Trophoblast cell (in vitro differentiated cells and primary cell): ENCODE data around the gene REC114.

ENCODE experiments used
- DNase-seq, 2 donors: peaks; one replicate each; pipeline ENCODE4 v3.0.0-alpha.2; 2016
- H2AFZ ChIP-seq: 2 replicates; pipeline ENCODE4 v1.6.1; 2013; ENCODE audit warnings: low read length, moderate library complexity, mild to moderate bottlenecking; ENCODE audit not compliant: insufficient read depth, poor library complexity
- H2AK5ac ChIP-seq: 2 replicates; pipeline ENCODE4 v1.6.1; 2013; ENCODE audit warnings: mild to moderate bottlenecking, low read length
- H2BK120ac ChIP-seq: 2 replicates; pipeline ENCODE4 v1.6.1; 2013; ENCODE audit warnings: low read length, mild to moderate bottlenecking, moderate library complexity; ENCODE audit not compliant: insufficient read depth, poor library complexity
- H2BK12ac ChIP-seq: 2 replicates; pipeline ENCODE4 v1.6.1; 2013; ENCODE audit warnings: mild to moderate bottlenecking, low read length, moderate library complexity
- H2BK5ac ChIP-seq: 2 replicates; pipeline ENCODE4 v1.6.1; 2013; ENCODE audit warnings: low read length, low read depth, moderate library complexity, mild to moderate bottlenecking; ENCODE audit not compliant: poor library complexity
- H3K14ac ChIP-seq: 2 replicates; pipeline ENCODE4 v1.6.1; 2013; ENCODE audit warnings: mild to moderate bottlenecking, low read length
- H3K18ac ChIP-seq: 2 replicates; pipeline ENCODE4 v1.6.1; 2013; ENCODE audit warnings: mild to moderate bottlenecking, low read length
- H3K23ac ChIP-seq: 2 replicates; pipeline ENCODE4 v1.6.1; 2013; ENCODE audit warnings: low read length
- H3K27ac ChIP-seq: 2 replicates; pipeline ENCODE4 v1.5.1; 2013; ENCODE audit warnings: low read depth, mild to moderate bottlenecking, inconsistent platforms, low read length, moderate library complexity
- H3K27me3 ChIP-seq: 2 replicates; pipeline ENCODE4 v1.6.1; 2013; ENCODE audit warnings: inconsistent platforms, mild to moderate bottlenecking, low read length, moderate library complexity; ENCODE audit not compliant: insufficient read depth
- H3K36me3 ChIP-seq, 2 experiments: 1 replicate in 1 of 2; 2 replicates in 1 of 2; pipeline ENCODE4 v1.6.1; 2013; ENCODE audit warnings: low read length in 2 of 2, mild to moderate bottlenecking in 2 of 2, moderate library complexity in 1 of 2; ENCODE audit not compliant: insufficient read depth in 2 of 2, control insufficient read depth in 1 of 2
- H3K4ac ChIP-seq: 2 replicates; pipeline ENCODE4 v1.6.1; 2013; ENCODE audit warnings: low read depth, mild to moderate bottlenecking, low read length, moderate library complexity
- H3K4me1 ChIP-seq, 2 experiments: 1 replicate in 1 of 2; 2 replicates in 1 of 2; pipeline ENCODE4 v1.6.1; 2013; ENCODE audit warnings: low read length in 2 of 2, mild to moderate bottlenecking in 2 of 2, moderate library complexity in 1 of 2; ENCODE audit not compliant: insufficient read depth in 2 of 2, control insufficient read depth in 1 of 2
- H3K4me2 ChIP-seq: 2 replicates; pipeline ENCODE4 v1.6.1; 2013; ENCODE audit warnings: inconsistent platforms, mild to moderate bottlenecking, low read length, moderate library complexity
- H3K4me3 ChIP-seq: 2 replicates; pipeline ENCODE4 v1.5.1; 2013; ENCODE audit warnings: mild to moderate bottlenecking, low read depth, low read length, inconsistent platforms
- H3K79me1 ChIP-seq: one replicate; pipeline ENCODE4 v1.6.1; 2013; ENCODE audit warnings: low read length
- H3K79me2 ChIP-seq: 2 replicates; pipeline ENCODE4 v1.6.1; 2013; ENCODE audit warnings: low read length, mild to moderate bottlenecking; ENCODE audit not compliant: control insufficient read depth, insufficient read depth, poor library complexity
- H3K9ac ChIP-seq: 2 replicates; pipeline ENCODE4 v1.6.1; 2013; ENCODE audit warnings: mild to moderate bottlenecking, low read length
- H3K9me3 ChIP-seq: 2 replicates; pipeline ENCODE4 v1.6.1; 2013; ENCODE audit warnings: low read depth, mild to moderate bottlenecking, control low read depth, inconsistent platforms, low read length; ENCODE audit not compliant: insufficient read depth
- H4K12ac ChIP-seq: 2 replicates; pipeline ENCODE4 v1.6.1; 2013; ENCODE audit warnings: low read depth, mild to moderate bottlenecking, low read length, moderate library complexity
- H4K8ac ChIP-seq: 2 replicates; pipeline ENCODE4 v1.6.1; 2013; ENCODE audit warnings: low read depth, mild to moderate bottlenecking, low read length, moderate library complexity
- H4K91ac ChIP-seq: one replicate; pipeline ENCODE4 v1.6.1; 2013; ENCODE audit warnings: low read depth, mild to moderate bottlenecking, low read length, moderate library complexity
- WGBS: extraction: QIAGEN DNeasy Blood & Tissue Kit; methylation state at CpG from one replicate; pipeline ENCODE4 v1.1.7; 2013; ENCODE audit warnings: missing lambda C conversion rate; ENCODE audit not compliant: insufficient read length, insufficient coverage; ENCODE audit errors: extremely low coverage; 5-methylcytosine and 5-hydroxymethylcytosine counted together

REC114 gene

GRCh38 chr15:73599934-73600333, 157.0 kb downstream of the REC114 start:
- no CpG with 5 or more reads among the region's 1 CpG for WGBS
- H2BK12ac ChIP-seq = no peak overlapping the region

GRCh38 chr15:73600413-73601335, 157.7 kb downstream of the REC114 start:
- H3K4me1 ChIP-seq = peaks cover 10 to 28% of the 10 kb centered on the region in 2 experiments
- H3K9me3 ChIP-seq = no peaks in the 10 kb centered on the region
- no CpG with 5 or more reads among the region's 5 CpGs for WGBS
- H3K79me1 ChIP-seq = no peaks in the 10 kb centered on the region
- no peak overlapping the region for H2AK5ac ChIP-seq
- H2BK5ac ChIP-seq = no peak overlapping the region
- no peak overlapping the region for H3K4ac ChIP-seq
- H3K36me3 ChIP-seq = peaks cover 0 to 4% of the 10 kb centered on the region in 2 experiments
- no peak overlapping the region for H2BK120ac ChIP-seq
- H3K27ac ChIP-seq = peak overlapping the region; percentile 16
- H3K4me2 ChIP-seq = peak overlapping the region; percentile 25
- no peak overlapping the region for H3K9ac ChIP-seq
- no peak overlapping the region for H4K12ac ChIP-seq
- H2AFZ ChIP-seq = no peak overlapping the region
- H4K8ac ChIP-seq = no peak overlapping the region
- no peak overlapping the region for H2BK12ac ChIP-seq
- no peak overlapping the region for H3K14ac ChIP-seq
- H3K18ac ChIP-seq = no peak overlapping the region
- H4K91ac ChIP-seq = no peak overlapping the region
- H3K4me3 ChIP-seq = no peak overlapping the region
- peaks cover 6% of the 10 kb centered on the region for H3K79me2 ChIP-seq
- no peak overlapping the region for H3K23ac ChIP-seq
- no peaks in the 10 kb centered on the region for H3K27me3 ChIP-seq
- no peak for DNase-seq

More at GRCh38 chr15:73599934-73600333, 157.0 kb downstream of the REC114 start:
- Histone ChIP-seq H3K27me3 (no peaks in the 10 kb centered on the region), H3K18ac (no peak overlapping the region), H3K36me3 (peaks cover 0 to 5% of the 10 kb centered on the region in 2 experiments), H2BK5ac (no peak overlapping the region), H3K9ac (no peak overlapping the region), H2AK5ac (no peak overlapping the region), H3K14ac (no peak overlapping the region), H3K79me1 (no peaks in the 10 kb centered on the region), H4K91ac (no peak overlapping the region), H3K23ac (no peak overlapping the region), H3K27ac (no peak overlapping the region), H3K4me1 (peaks cover 10 to 28% of the 10 kb centered on the region in 2 experiments), H3K79me2 (peaks cover 7% of the 10 kb centered on the region), H4K8ac (no peak overlapping the region), H3K4me2 (no peak overlapping the region), H3K9me3 (no peaks in the 10 kb centered on the region), H2BK120ac (no peak overlapping the region), H4K12ac (no peak overlapping the region), H2AFZ (no peak overlapping the region), H3K4me3 (no peak overlapping the region), H3K4ac (peak overlapping the region; percentile 53)
- no peak for DNase-seq

GRCh38 chr15:73601451-73602445, 158.8 kb downstream of the REC114 start:
- Histone ChIP-seq H2AK5ac (no peak overlapping the region), H2BK120ac (no peak overlapping the region), H3K9me3 (no peaks in the 10 kb centered on the region), H3K9ac (no peak overlapping the region), H2BK12ac (peak overlapping the region; percentile 28), H2BK5ac (peak overlapping the region; percentile 16), H3K27ac (peak overlapping the region; percentile 64), H3K4ac (no peak overlapping the region), H3K79me1 (no peaks in the 10 kb centered on the region), H3K79me2 (peaks cover 6% of the 10 kb centered on the region), H3K4me2 (peak overlapping the region; percentile 51), H2AFZ (no peak overlapping the region), H3K4me3 (no peak overlapping the region), H4K12ac (no peak overlapping the region), H4K8ac (no peak overlapping the region), H3K4me1 (peaks cover 10 to 29% of the 10 kb centered on the region in 2 experiments), H3K23ac (no peak overlapping the region), H3K36me3 (no peaks in the 10 kb centered on the region), H3K14ac (no peak overlapping the region), H3K18ac (no peak overlapping the region), H3K27me3 (no peaks in the 10 kb centered on the region), H4K91ac (no peak overlapping the region)
- DNase-seq = peak; percentile 62 to 77
- no CpG with 5 or more reads among the region's 7 CpGs for WGBS

GRCh38 chr15:73602446-73602843, 159.5 kb downstream of the REC114 start:
- Histone ChIP-seq H4K91ac (no peak overlapping the region), H3K27me3 (no peaks in the 10 kb centered on the region), H2BK120ac (no peak overlapping the region), H3K4me3 (no peak overlapping the region), H3K36me3 (no peaks in the 10 kb centered on the region), H3K9ac (no peak overlapping the region), H4K8ac (no peak overlapping the region), H2BK5ac (no peak overlapping the region), H2BK12ac (no peak overlapping the region), H4K12ac (no peak overlapping the region), H3K79me1 (no peaks in the 10 kb centered on the region), H2AK5ac (no peak overlapping the region), H3K4ac (no peak overlapping the region), H3K4me2 (no peak overlapping the region), H3K79me2 (peaks cover 6% of the 10 kb centered on the region), H3K9me3 (no peaks in the 10 kb centered on the region), H3K23ac (no peak overlapping the region), H3K18ac (no peak overlapping the region), H3K4me1 (peaks cover 10 to 27% of the 10 kb centered on the region in 2 experiments), H3K14ac (no peak overlapping the region), H3K27ac (peak overlapping the region; percentile 64), H2AFZ (no peak overlapping the region)
- WGBS = no CpG with 5 or more reads among the region's 1 CpG
- no peak for DNase-seq
